Activated CD4-positive, alpha-beta T cell treated with anti-CD3 and anti-CD28 coated beads for 48 hours (primary cell): ENCODE measurements around the gene FLNB.

ENCODE experiments used
- DNase-seq: peaks from one replicate; pipeline ENCODE4 v3.0.0-alpha.2; 2020

FLNB gene

DNA sequence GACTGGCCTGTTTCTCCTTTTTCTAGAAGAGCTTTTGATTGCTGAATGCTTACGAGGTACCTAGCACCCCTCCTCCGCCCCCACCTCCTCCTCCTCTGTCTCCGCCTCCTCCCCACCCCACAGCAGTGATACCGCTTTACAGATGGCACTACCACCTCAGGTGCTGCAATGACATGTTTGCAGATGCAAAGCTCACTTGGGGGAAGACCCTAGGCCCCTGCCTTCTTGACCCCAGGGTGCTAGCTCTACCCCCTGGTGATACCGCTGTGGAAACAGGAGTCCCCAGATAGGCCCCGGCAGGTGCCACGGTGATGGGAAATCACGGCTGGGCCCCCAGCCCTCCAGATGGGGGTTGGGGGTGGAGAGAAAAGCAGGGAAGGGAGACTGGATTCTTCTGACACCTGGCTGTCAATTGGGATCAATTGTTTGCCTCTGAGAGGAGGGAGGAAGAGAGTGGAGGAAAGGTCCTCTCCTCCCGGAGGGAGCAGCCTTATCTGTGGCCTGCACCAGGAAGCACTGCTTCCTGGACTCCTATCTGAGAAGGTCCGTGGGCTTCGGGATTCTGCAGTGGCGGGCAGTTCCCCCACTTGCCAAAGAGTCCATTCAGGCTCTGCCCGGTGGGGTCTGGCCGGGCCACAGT lies 164.9 kb downstream of the FLNB start:
- DNase-seq, result no peak

GRCh38 chr3:58173669-58174398 lies 165.6 kb downstream of the FLNB start:
- peak; percentile 56 for DNase-seq

GRCh38 chr3:58175187-58175436 lies 166.9 kb downstream of the FLNB start:
- DNase-seq, result no peak

- DNase-seq, result no peak
Observed at GRCh38 chr3:58175437-58176184, 167.4 kb downstream of the FLNB start.

DNA sequence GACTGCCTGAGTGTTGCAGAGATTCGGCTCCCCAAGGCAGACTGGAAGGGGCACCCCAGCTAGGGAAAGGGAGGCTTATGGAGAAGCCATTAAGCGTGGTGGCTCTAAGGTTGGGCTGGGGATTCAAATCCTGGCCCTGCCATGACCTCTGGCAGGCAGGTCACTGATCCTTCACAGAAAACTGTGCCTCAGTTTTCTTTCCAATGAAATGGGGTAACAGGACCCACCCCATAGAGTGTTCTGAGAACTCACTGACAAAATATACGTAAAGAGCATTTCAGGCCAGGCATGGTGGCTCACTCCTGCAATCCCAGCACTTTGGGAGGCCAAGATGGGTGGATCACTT lies 167.9 kb downstream of the FLNB start:
- no peak for DNase-seq

DNA sequence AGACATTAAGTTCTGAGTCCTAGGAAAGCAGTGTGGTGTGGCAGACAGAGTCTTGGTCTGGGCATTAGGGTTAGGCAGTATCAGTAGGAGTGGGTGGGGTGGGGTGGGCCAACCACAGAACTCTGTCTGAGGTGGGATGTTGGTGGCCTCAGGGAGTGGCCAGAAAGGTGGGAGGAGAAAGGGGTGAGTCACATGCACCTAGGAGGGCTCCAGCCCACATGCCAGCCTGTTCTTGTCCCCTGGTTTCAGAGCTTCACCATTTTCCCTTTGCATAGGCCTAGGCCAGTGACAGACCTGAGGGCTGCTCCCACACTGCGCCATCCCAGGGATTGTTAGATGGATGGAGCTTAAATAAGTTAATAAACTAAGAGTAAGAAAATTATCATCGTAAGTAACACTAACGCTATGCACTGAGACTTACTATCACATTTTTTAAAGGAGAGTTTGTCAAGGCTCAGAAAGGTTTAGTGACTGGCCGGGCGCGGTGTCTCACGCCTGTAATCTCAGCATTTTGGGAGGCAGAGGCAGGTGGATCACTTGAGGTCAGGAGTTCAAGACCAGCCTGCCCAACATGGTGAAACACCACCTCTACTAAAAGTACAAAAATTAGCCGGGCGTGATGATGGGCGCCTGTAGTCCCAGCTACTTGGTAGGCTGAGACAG lies 168.7 kb downstream of the FLNB start:
- no peak for DNase-seq

DNA sequence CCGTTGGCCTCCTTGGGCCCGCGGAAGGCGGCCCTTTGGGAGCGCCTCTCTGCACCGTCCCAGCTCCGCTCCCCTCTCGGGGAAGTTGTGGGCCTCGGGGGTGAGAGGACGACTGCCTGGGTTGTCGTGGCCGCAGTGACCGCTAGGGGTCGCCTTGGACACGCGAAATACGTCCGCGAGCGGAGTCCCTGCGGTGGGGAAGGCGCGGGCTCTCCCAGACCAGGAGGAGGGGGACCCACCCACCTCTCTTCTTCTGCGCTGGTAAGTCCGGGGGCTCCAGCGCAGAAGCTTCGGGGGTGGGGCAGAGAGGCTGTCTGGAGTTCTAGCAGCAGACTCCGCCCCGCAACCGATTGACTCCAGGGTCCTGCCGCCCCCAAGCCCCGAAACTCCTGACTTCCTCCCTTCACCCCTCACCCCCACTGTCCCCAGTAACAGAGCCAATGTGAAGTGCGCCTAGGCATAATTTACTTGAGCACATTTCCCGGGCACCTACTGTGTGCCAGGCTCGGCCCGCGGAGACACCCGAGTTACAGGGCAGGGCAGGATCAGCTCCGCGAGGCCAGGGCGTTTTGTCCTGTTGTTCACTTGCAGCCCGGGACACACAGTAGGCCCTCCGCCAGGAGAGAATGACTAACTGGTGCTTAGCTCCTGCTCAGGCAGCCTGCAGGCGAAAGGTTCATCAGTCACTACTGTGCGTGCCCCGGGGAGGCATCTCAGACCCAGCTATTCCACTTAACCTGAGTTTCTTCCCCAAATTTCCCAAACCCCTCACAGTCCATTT lies 169.7 kb downstream of the FLNB start:
- DNase-seq, result peak; percentile 96

GRCh38 chr3:58178528-58179234 lies 170.5 kb downstream of the FLNB start:
- DNase-seq, result no peak

GRCh38 chr3:58179235-58180098 lies 171.2 kb downstream of the FLNB start:
- DNase-seq, result no peak

- DNase-seq, result no peak
Observed at GRCh38 chr3:58180099-58180880, 172.1 kb downstream of the FLNB start.

- no peak for DNase-seq
Observed at GRCh38 chr3:58180940-58181587, 172.8 kb downstream of the FLNB start.

DNA sequence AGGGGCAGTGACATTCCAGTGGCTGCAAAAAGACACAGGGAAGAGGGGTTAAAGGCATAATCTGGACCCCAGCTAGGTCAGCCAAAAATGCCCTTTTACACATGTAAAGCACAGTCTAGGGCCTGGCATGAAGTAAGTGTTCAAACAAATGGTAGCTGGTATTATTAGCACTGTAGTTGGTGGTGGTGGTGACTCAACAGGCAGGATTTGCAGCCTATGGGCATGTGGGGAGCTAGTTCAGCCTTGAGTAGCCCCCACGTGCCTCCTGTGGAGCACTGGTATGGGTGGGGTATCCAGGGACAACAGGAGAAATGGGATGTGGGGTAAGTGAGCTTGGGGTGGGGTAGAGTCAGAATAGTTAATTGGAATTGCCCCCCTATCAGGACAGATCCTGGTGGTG lies 175.0 kb downstream of the FLNB start:
- DNase-seq, result no peak

DNA sequence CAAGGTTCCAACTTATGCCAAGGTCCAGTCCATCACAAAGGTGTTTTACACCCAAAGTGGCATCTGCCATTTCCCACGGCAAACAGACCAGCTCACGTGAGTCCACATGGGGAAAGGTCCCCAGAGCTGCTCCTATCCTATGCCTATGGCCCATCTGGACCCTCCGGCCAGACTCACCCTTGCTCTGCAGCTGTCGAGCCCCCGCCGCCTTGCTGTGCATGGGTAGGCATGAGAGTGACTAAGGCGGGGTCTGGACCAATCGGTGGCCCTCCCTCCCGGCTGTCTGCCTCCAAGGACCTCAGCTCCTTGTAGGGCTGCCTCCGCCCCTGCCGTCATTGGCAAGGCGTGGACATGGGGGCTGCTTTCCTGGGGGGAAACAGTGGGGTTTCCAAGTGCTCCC lies 175.7 kb downstream of the FLNB start:
- DNase-seq, result no peak

DNA sequence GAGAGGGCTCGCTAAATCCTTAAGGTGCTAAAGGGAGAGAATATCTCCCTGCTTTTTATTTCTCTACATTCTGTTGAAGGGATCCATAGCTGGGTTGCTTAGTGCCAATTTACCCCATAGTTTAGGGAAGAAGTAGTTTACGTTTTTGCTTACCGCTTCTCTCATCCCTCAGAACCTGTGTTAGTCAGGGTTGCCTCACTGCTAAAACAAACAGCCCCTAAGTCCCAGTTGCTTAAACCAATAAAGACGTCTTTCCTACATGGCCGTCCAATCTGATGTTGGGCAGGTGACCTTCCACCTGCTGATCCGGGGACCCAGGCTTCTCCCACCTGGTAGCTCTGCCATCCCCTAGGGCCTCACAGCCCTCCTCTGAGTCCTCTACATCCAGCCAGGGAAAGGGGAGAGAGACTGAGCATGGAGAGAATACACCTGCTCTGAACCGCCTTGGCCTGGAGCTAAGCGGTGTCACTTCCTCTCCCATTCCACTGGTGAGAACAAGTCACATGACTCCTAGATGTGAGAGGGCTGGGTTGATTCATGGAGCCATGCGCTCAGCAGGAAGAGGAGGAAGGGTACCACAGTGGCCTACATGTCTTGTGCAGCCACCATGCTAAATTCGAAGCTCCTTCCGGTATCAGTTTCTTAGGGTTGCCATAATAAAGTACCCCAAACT lies 176.2 kb downstream of the FLNB start:
- DNase-seq, result no peak

- DNase-seq, result no peak
Observed at GRCh38 chr3:58184982-58185360, 176.7 kb downstream of the FLNB start.

DNA sequence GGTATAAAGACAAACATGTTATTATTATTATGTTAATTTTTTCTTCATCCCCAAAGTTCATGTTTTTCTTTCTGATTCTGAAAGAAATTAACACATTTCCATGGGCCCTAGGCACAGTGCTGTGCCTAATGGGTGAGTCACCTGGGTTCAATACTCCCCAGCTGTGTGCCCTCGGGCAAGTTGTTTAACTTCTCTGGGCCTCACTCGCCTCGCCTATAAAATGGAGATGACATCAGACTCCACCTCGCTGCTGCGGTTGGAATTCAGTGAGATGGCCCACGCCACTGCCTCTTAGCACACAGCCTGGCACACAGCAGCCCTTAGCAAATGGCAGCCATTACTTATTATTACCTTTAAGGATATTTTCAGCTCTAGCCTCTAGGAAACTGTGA lies 179.9 kb downstream of the FLNB start:
- DNase-seq, result no peak

DNA sequence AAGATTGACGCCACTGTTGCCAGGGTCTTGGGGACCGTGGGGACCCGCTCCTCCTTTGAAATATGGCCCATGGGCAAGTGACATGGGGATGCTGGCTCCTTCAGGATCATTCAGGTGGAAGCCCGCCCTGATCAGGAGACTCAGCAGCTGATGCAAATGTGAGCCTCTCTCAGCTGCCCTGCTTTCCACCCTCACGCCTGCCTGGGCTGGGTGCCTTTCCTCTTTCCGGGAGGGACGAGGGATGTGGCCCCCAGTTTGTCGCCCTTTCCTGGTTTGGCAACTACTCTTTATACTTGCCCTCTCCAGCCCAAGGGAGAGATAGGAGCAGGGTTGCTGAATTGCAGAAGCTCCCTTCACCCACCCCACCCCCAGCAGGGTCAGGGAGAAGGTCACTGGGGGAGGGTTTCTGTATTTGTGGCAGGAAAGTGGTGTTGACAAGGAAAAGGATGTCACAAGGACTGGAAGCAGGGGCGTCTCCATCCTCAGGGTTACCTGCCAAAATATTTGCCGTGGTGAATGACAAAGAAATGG lies 180.8 kb downstream of the FLNB start:
- DNase-seq, result no peak

GRCh38 chr3:58189691-58190090 lies 181.5 kb downstream of the FLNB start:
- no peak for DNase-seq

DNA sequence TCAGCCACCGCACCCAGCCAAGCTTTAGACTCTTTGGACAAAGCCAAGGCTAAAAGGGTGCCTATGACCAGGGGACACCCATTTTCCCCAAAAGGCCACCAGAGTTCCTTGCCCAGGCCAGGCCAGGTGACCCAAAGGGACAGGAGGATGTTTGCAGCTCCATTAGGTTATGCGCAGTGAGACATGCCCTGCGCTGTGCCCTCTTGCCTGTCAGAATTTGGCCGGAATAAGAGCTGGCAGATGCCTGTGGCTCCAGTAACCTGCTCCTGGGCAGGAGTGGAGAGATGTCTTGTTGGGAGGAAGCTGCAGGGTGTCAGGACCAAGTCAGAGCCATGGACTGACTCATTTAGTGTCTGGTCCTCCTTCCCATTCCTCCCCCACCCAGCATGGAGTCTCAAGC lies 182.1 kb downstream of the FLNB start:
- no peak for DNase-seq
